HepG2 (cell line): ENCODE results near the gene OFD1. TPM values are rescaled to one million over a fixed set of nuclear protein-coding genes. Genes with fewer than 3 reads are reported as not detected.

Experiments used
- GTF2F1 ChIP-seq: fragments of 150-350 bp; IDR thresholded peaks from 2 replicates; pipeline ENCODE4 v1.6.1; 2014; ENCODE audit warnings: low read length
- HOXA5 ChIP-seq: sonication (generic); formaldehyde crosslinking; IDR thresholded peaks from 2 replicates; pipeline ENCODE4 v1.4.0; 2020; ENCODE audit warnings: missing genetic modification reagents
- NR0B2 ChIP-seq: sonication (generic); formaldehyde crosslinking; IDR thresholded peaks from 2 replicates; pipeline ENCODE4 v1.4.0; 2020; ENCODE audit warnings: mild to moderate bottlenecking, missing genetic modification reagents
- YEATS2 ChIP-seq: sonication (generic); formaldehyde crosslinking; IDR thresholded peaks from 2 replicates; pipeline ENCODE4 v1.4.0; 2020; ENCODE audit warnings: missing genetic modification reagents, borderline replicate concordance
- ZKSCAN5 ChIP-seq: sonication (generic); formaldehyde crosslinking; IDR thresholded peaks from 2 replicates; pipeline ENCODE4 v1.5.1; 2020; ENCODE audit warnings: mild to moderate bottlenecking, missing genetic modification reagents
- ZNF552 ChIP-seq: sonication (generic); formaldehyde crosslinking; IDR thresholded peaks from 2 replicates; pipeline ENCODE4 v1.9.0; 2022; ENCODE audit warnings: missing genetic modification reagents, mild to moderate bottlenecking, borderline replicate concordance
- ZNF703 ChIP-seq: sonication (generic); formaldehyde crosslinking; IDR thresholded peaks from 2 replicates; pipeline ENCODE4 v1.5.1; 2020; ENCODE audit warnings: missing genetic modification reagents, mild to moderate bottlenecking, moderate library complexity, borderline replicate concordance
- ZNF800 ChIP-seq: sonication (generic); formaldehyde crosslinking; IDR thresholded peaks from 2 replicates; pipeline ENCODE4 v1.4.0; 2020; ENCODE audit warnings: missing genetic modification reagents
- ZSCAN30 ChIP-seq: sonication (generic); formaldehyde crosslinking; IDR thresholded peaks from 2 replicates; pipeline ENCODE4 v1.5.0; 2020; ENCODE audit warnings: mild to moderate bottlenecking, missing genetic modification reagents
- polyA plus RNA-seq, 8 experiments: library from polyadenylated mRNA; depleted of rRNA in 3 of 8; stranded (reverse) in 7 of 8; unstranded in 1 of 8; fragments of >200 nt; fragmentation: Illumina TruSeq in 4 of 8; extraction: Trizol in 4 of 8; gene quantifications; 2 replicates each; pipeline versions ENCODE4 v1.2.1 to v1.2.3, GENCODE V29; 2011 to 2016; ENCODE audit warnings: low read depth in 4 of 8, missing spikeins in 1 of 8, mixed read lengths in 1 of 8; ENCODE audit not compliant: insufficient read depth in 1 of 8
- total RNA-seq, 5 experiments: library from RNA; depleted of rRNA; stranded (reverse); fragments of >200 nt; fragmentation: Illumina TruSeq; extraction: Trizol; gene quantifications; 2 replicates each; pipeline ENCODE4 v1.2.3, GENCODE V29; 2016; ENCODE audit warnings: low read depth in 1 of 5
- TF ChIP-seq, protein P1 (sequence below), 2 experiments: sonication (generic) in 1 of 2; formaldehyde crosslinking in 1 of 2; IDR thresholded peaks; 2 replicates each; pipeline versions ENCODE4 v1.4.0 to v1.6.1; 2016 to 2020; ENCODE audit warnings: borderline replicate concordance in 1 of 2, low read depth in 1 of 2, mild to moderate bottlenecking in 1 of 2, missing genetic modification reagents in 1 of 2
- TF ChIP-seq, protein P2 (sequence below): sonication (generic); formaldehyde crosslinking; conservative IDR thresholded peaks from 2 replicates; pipeline ENCODE4 v1.8.1; 2023; ENCODE audit warnings: missing genetic modification reagents

Gene OFD1
- total and polyA plus RNA-seq, 2 of the 13 experiments (the other 11 are each of a cell fraction or from before 2014, with no cell fraction given): 14.9 to 16.4 TPM

DNA sequence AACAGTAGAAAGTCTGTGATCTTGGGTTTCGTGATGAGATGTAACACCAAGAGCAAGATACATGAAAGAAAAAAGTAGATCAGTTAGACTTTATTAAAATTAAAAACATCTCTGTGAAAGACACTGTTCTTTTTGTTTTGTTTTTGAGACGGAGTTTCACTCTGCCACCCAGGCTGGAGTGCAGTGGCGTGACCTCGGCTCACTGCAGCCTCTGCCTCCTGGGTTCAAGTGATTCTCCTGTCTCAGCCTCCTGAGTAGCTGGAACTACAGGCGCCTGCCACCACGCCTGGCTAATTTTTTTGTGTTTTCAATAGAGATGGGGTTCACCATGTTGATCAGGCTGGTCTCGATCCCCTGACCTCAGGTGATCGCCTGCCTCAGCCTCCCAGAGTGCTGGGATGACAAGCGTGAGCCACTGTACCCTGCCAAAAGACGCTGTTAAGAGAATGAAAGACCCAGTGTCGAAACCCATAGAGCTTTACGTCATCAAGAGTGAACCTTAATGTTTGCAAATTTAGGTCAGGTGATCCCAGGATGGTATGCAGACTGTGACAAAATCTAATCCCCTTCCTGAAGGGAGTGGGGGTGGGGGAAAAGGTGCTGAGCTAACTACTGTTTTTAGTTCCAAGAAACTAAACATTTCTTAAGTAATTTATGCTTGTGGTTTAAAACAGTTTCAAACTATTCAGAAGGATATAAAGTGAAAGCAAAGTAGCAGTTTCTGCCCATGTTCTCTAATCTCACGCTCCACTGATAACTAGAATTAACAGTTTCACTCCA lies 8.0 kb downstream of the OFD1 start (continued):
- no peak for TF ChIP-seq YEATS2 (CRISPR knock-in tag)
- no peak for TF ChIP-seq NR0B2
- no peak for TF ChIP-seq ZNF703 (CRISPR knock-in tag)
- TF ChIP-seq, protein P1, sequence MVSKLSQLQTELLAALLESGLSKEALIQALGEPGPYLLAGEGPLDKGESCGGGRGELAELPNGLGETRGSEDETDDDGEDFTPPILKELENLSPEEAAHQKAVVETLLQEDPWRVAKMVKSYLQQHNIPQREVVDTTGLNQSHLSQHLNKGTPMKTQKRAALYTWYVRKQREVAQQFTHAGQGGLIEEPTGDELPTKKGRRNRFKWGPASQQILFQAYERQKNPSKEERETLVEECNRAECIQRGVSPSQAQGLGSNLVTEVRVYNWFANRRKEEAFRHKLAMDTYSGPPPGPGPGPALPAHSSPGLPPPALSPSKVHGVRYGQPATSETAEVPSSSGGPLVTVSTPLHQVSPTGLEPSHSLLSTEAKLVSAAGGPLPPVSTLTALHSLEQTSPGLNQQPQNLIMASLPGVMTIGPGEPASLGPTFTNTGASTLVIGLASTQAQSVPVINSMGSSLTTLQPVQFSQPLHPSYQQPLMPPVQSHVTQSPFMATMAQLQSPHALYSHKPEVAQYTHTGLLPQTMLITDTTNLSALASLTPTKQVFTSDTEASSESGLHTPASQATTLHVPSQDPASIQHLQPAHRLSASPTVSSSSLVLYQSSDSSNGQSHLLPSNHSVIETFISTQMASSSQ (IDR thresholded peaks at IDR 0.05; ENCODE audit: low read depth): no peak
- TF ChIP-seq, protein P1 (CRISPR knock-in tag; IDR thresholded peaks at IDR 0.05; ENCODE audit: borderline replicate concordance): no peak
- no peak for TF ChIP-seq ZNF800 (CRISPR knock-in tag)
- TF ChIP-seq ZKSCAN5 (CRISPR knock-in tag): no peak
- TF ChIP-seq, protein P2, sequence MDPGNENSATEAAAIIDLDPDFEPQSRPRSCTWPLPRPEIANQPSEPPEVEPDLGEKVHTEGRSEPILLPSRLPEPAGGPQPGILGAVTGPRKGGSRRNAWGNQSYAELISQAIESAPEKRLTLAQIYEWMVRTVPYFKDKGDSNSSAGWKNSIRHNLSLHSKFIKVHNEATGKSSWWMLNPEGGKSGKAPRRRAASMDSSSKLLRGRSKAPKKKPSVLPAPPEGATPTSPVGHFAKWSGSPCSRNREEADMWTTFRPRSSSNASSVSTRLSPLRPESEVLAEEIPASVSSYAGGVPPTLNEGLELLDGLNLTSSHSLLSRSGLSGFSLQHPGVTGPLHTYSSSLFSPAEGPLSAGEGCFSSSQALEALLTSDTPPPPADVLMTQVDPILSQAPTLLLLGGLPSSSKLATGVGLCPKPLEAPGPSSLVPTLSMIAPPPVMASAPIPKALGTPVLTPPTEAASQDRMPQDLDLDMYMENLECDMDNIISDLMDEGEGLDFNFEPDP (CRISPR knock-in tag): no peak
- no peak for TF ChIP-seq ZNF552 (CRISPR knock-in tag)
- no peak for TF ChIP-seq ZSCAN30 (CRISPR knock-in tag)
- no peak for TF ChIP-seq HOXA5
- no peak for TF ChIP-seq GTF2F1
